K562 (cell line): ENCODE data around the gene ZRANB3. TPM values are rescaled to one million over a fixed set of nuclear protein-coding genes. Genes with fewer than 3 reads are reported as not detected.

ENCODE experiments used
- ATAC-seq: fragments of 200-7000 bp; cut with Tn5 transposase; 3 replicates; pipeline ENCODE4 v1.9.1; 2020; ENCODE audit warnings: moderate library complexity
- BruUV-seq: library from RNA; stranded (reverse); fragments of 400-500 nt; replicated peaks from 2 replicates; lab custom pipeline; 2021; lab: Mats Ljungman, UMichigan
- CTCF ChIA-PET: fragments of 300-600 bp; formaldehyde crosslinking; extraction: SDS; loops from one replicate; lab custom pipeline; 2021; ENCODE audit warnings: low intra/inter-chr PET ratio; lab: Yijun Ruan, JAX
- POLR2A ChIA-PET: fragments of 300-600, 350-650 bp; sonication (Branson Sonifier 250); formaldehyde crosslinking; extraction: SDS; loops from one replicate; lab custom pipeline; 2021; ENCODE audit warnings: antibody characterized with exemption, inconsistent platforms; lab: Yijun Ruan, JAX
- DNase-seq, 4 experiments: peaks; one replicate each; pipeline versions ENCODE4 v3.0.0 to v3.0.0-alpha.2; 2011 to 2018; ENCODE audit warnings: low spot score in 3 of 4, mixed read lengths in 3 of 4; ENCODE audit errors: extremely low read depth in 1 of 4
- FAIRE-seq: peaks from 2 replicates; lab custom pipeline; 2011; peaks lifted over from hg19 to GRCh38; lab: Jason Lieb, UNC
- H2AFZ ChIP-seq: 2 replicates; pipeline ENCODE4 v1.6.0; 2011; ENCODE audit warnings: low read depth, low read length, control low read depth, inconsistent platforms
- H3K27ac ChIP-seq: fragments of 200-600 bp; 3 replicates; pipeline ENCODE4 v1.8.0; 2011; ENCODE audit warnings: low read depth, mild to moderate bottlenecking, control low read depth, inconsistent platforms, low read length, moderate library complexity, mixed read lengths; ENCODE audit errors: extremely low read depth
- H3K27me3 ChIP-seq, 2 experiments: fragments of 300-600 bp in 1 of 2; 2 replicates in 1 of 2; 3 replicates in 1 of 2; pipeline versions ENCODE4 v1.6.0 to v1.8.0; 2011; ENCODE audit warnings: inconsistent platforms in 2 of 2, low read length in 2 of 2, mild to moderate bottlenecking in 1 of 2, mixed read lengths in 1 of 2, moderate library complexity in 1 of 2; ENCODE audit not compliant: control insufficient read depth in 2 of 2, insufficient read depth in 2 of 2
- H3K36me3 ChIP-seq: fragments of 300-600 bp; 3 replicates; pipeline ENCODE4 v1.8.0; 2011; ENCODE audit warnings: mild to moderate bottlenecking, low read length, inconsistent platforms; ENCODE audit not compliant: control insufficient read depth, insufficient read depth
- H3K4me1 ChIP-seq, 2 experiments: fragments of 200-600 bp in 1 of 2; replicated peaks in 1 of 2; 2 replicates in 1 of 2; 3 replicates in 1 of 2; pipeline versions ENCODE4 v1.5.1 to v1.8.0; 2011; ENCODE audit warnings: inconsistent platforms in 2 of 2, low read length in 2 of 2, mild to moderate bottlenecking in 1 of 2, mixed read lengths in 1 of 2, moderate library complexity in 1 of 2; ENCODE audit not compliant: control insufficient read depth in 2 of 2, insufficient read depth in 2 of 2
- H3K4me2 ChIP-seq: 2 replicates; pipeline ENCODE4 v1.6.1; 2011; ENCODE audit warnings: low read length, control low read depth, inconsistent platforms, mixed read lengths; ENCODE audit not compliant: insufficient read depth
- H3K4me3 ChIP-seq: fragments of 200-600 bp; sonication (generic), shearing (Covaris generic); 2 replicates; pipeline ENCODE4 v1.5.1; 2016; ENCODE audit warnings: control low read depth, inconsistent platforms
- H3K79me2 ChIP-seq: fragments of 200-600 bp; 3 replicates; pipeline ENCODE4 v1.8.0; 2011; ENCODE audit warnings: low read length, inconsistent platforms; ENCODE audit not compliant: control insufficient read depth, insufficient read depth
- H3K9ac ChIP-seq, 2 experiments: 2 replicates each; pipeline versions ENCODE4 v1.6.0 to v1.6.1; 2011; ENCODE audit warnings: low read depth in 2 of 2, low read length in 2 of 2, control low read depth in 1 of 2, inconsistent platforms in 1 of 2, mild to moderate bottlenecking in 1 of 2, mixed read lengths in 1 of 2; ENCODE audit not compliant: insufficient read depth in 1 of 2
- H3K9me1 ChIP-seq: one replicate; pipeline ENCODE4 v1.6.0; 2011; ENCODE audit warnings: inconsistent platforms, mild to moderate bottlenecking, low read length, moderate library complexity; ENCODE audit not compliant: control insufficient read depth, insufficient read depth
- H3K9me3 ChIP-seq: replicated peaks from 2 replicates; pipeline ENCODE4 v1.5.1; 2011; ENCODE audit warnings: low read depth, low read length, inconsistent platforms; ENCODE audit not compliant: control insufficient read depth, insufficient read depth
- H4K20me1 ChIP-seq: replicated peaks from 2 replicates; pipeline ENCODE4 v1.6.1; 2011; ENCODE audit warnings: low read length, inconsistent platforms, mixed read lengths; ENCODE audit not compliant: control insufficient read depth, insufficient read depth
- FOXJ3 ChIP-seq: sonication (generic); formaldehyde crosslinking; IDR thresholded peaks from 2 replicates; pipeline ENCODE4 v1.4.0; 2020; ENCODE audit warnings: mild to moderate bottlenecking, missing genetic modification reagents
- GATA2 ChIP-seq: sonication (generic); formaldehyde crosslinking; IDR thresholded peaks from 2 replicates; pipeline ENCODE4 v1.4.0; 2020; ENCODE audit warnings: mild to moderate bottlenecking, missing genetic modification reagents
- RNF219 ChIP-seq: fragments of 250-450 bp; sonication (Bioruptor Pico); IDR thresholded peaks from 2 replicates; pipeline ENCODE4 v1.5.0; 2022; ENCODE audit warnings: mild to moderate bottlenecking
- RREB1 ChIP-seq: fragments of 250-450 bp; sonication (Bioruptor Pico); IDR thresholded peaks from 2 replicates; pipeline ENCODE4 v1.4.0; 2020
- ZNF518B ChIP-seq: fragments of 250-450 bp; sonication (Bioruptor Pico); IDR thresholded peaks from 2 replicates; pipeline ENCODE4 v1.5.0; 2021; ENCODE audit warnings: mild to moderate bottlenecking, moderate library complexity
- ZNF639 ChIP-seq, 2 experiments: fragments of 200-800 bp in 1 of 2; sonication (Bioruptor generic) in 1 of 2; sonication (generic) in 1 of 2; formaldehyde crosslinking in 1 of 2; IDR thresholded peaks in 1 of 2; conservative IDR thresholded peaks in 1 of 2; 2 replicates each; pipeline versions ENCODE4 v1.5.0 to v1.6.1; 2016 to 2020; ENCODE audit warnings: missing compliant biosample characterization in 1 of 2, missing genetic modification characterization in 1 of 2, missing genetic modification reagents in 1 of 2
- WGBS: fragments of 100-300 bp; shearing (Covaris generic); methylation state at CpG from one replicate; pipeline ENCODE4 v1.1.6; 2016; ENCODE audit warnings: low coverage, mixed read lengths; ENCODE audit not compliant: insufficient coverage; ENCODE audit errors: missing lambda C conversion rate; 5-methylcytosine and 5-hydroxymethylcytosine counted together
- in situ Hi-C: fragments of 300-500 bp; cut with MboI; formaldehyde crosslinking; loops from 4 replicates; pipeline ENCODE4 v1.15.0; 2018; ENCODE audit warnings: inconsistent platforms, mixed read lengths
- intact Hi-C: fragments of 100-400 bp; cut with micrococcal nuclease; formaldehyde crosslinking; loops from 2 replicates; pipeline ENCODE4 v1.14.2; 2022
- polyA plus RNA-seq, 8 experiments: library from polyadenylated mRNA; depleted of rRNA in 4 of 8; stranded (reverse) in 5 of 8; unstranded in 3 of 8; fragments of >200 nt; fragmentation: Nextera tagmentation in 2 of 8; fragmentation: Illumina TruSeq in 1 of 8; extraction: Ambion mirVana in 2 of 8; extraction: Trizol in 1 of 8; gene quantifications; 2 replicates each; pipeline versions ENCODE4 v1.2.1 to v1.2.3, GENCODE V29; 2011 to 2014; ENCODE audit warnings: inconsistent platforms in 1 of 8, missing spikeins in 1 of 8
- total RNA-seq, 7 experiments: library from RNA; depleted of rRNA in 6 of 7; stranded (reverse); fragments of >200 nt in 6 of 7; fragmentation: Illumina TruSeq in 2 of 7; extraction: Trizol in 2 of 7; gene quantifications; 2 replicates each; pipeline versions ENCODE4 v1.2.1 to v1.2.3, GENCODE V29; 2011 to 2021; ENCODE audit warnings: low replicate concordance in 1 of 7

The ZRANB3 gene
- total and polyA plus RNA-seq, 9 of the 15 experiments (the other 6 are each of a cell fraction or from before 2014, with no cell fraction given) = 8.6 to 21.3 (median 14.7) TPM

GRCh38 chr2:135152361-135152760, 378.7 kb downstream of the ZRANB3 start (continued):
- TF ChIP-seq ZNF518B (CRISPR knock-in tag) (no peak), ZNF639 (CRISPR knock-in tag; conservative IDR thresholded peaks at IDR 0.05 in 1 of 2, IDR thresholded peaks at IDR 0.05 in 1 of 2) (no peak)
- TF ChIP-seq, all 486 proteins: peak for 0

GRCh38 chr2:135151615-135152014, 379.4 kb downstream of the ZRANB3 start:
- DNase-seq (no peak), FAIRE-seq (no peak), ATAC-seq (no peak)
- ChIA-PET CTCF (no interaction called here), POLR2A (no interaction called here)
- Histone ChIP-seq H3K27ac (no peak overlapping the region), H3K4me1 (no peaks in the 10 kb centered on the region), H3K9ac (no peak overlapping the region), H3K9me3 (no peaks in the 10 kb centered on the region), H3K9me1 (no peaks in the 10 kb centered on the region), H3K79me2 (no peaks in the 10 kb centered on the region), H3K4me3 (no peak overlapping the region), H3K36me3 (peaks cover 64% of the 10 kb centered on the region), H3K4me2 (no peak overlapping the region), H2AFZ (no peak overlapping the region), H4K20me1 (no peaks in the 10 kb centered on the region), H3K27me3 (no peaks in the 10 kb centered on the region)
- in situ Hi-C loops = no loop called here
- 96% methylated on average over 3 of the region's 3 CpGs for WGBS
- intact Hi-C loops = no loop called here
- no TSS peak for BruUV-seq
- no peak for TF ChIP-seq FOXJ3
- TF ChIP-seq RREB1 (CRISPR knock-in tag) = no peak
- TF ChIP-seq RNF219 (CRISPR knock-in tag) = no peak
- no peak for TF ChIP-seq GATA2 (CRISPR knock-in tag)
